IMR-90 (cell line): ENCODE measurements around the gene SERPINA4.

Source experiments
- ELK1 ChIP-seq: fragments of 150-350 bp; IDR thresholded peaks from 2 replicates; pipeline ENCODE4 v1.6.1; 2016; ENCODE audit warnings: low read depth, mild to moderate bottlenecking, low read length, moderate library complexity, borderline replicate concordance
- MAZ ChIP-seq: IDR thresholded peaks from 2 replicates; pipeline ENCODE4 v1.6.1; 2012; ENCODE audit warnings: low read depth, mild to moderate bottlenecking, low read length, improper control_type of control experiment, moderate library complexity, borderline replicate concordance
- MXI1 ChIP-seq: IDR thresholded peaks from 2 replicates; pipeline ENCODE4 v1.6.1; 2012; ENCODE audit warnings: low read depth, mild to moderate bottlenecking, low read length, moderate library complexity, borderline replicate concordance
- POLR2A ChIP-seq: IDR thresholded peaks from 2 replicates; pipeline ENCODE4 v1.6.1; 2012; ENCODE audit warnings: mild to moderate bottlenecking, low read depth, low read length
- RAD21 ChIP-seq: IDR thresholded peaks from 2 replicates; pipeline ENCODE4 v1.6.1; 2012; ENCODE audit warnings: low read length, improper control_type of control experiment
- TF ChIP-seq, protein P1 (sequence below): conservative IDR thresholded peaks from 2 replicates; pipeline ENCODE4 v1.5.1; 2012; ENCODE audit warnings: mild to moderate bottlenecking, low read depth, low read length, improper control_type of control experiment

DNA sequence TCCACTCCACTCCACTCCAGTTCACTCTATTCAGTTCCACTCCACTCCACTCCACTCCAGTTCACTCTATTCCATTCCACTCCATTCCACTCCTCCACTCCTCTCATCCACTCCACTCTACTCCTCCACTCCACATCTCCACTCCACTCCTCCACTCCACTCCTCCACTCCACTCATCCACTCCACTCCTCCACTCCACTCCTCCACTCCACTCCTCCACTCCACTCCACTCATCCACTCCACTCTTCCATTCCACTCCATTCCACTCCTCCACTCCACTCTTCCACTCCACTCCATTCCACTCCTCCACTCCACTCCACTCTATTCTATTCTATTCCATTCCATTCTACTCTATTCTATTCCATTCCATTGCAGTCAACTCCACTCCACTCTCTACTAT lies 29.8 kb downstream of the SERPINA4 start:
- TF ChIP-seq, protein P1, sequence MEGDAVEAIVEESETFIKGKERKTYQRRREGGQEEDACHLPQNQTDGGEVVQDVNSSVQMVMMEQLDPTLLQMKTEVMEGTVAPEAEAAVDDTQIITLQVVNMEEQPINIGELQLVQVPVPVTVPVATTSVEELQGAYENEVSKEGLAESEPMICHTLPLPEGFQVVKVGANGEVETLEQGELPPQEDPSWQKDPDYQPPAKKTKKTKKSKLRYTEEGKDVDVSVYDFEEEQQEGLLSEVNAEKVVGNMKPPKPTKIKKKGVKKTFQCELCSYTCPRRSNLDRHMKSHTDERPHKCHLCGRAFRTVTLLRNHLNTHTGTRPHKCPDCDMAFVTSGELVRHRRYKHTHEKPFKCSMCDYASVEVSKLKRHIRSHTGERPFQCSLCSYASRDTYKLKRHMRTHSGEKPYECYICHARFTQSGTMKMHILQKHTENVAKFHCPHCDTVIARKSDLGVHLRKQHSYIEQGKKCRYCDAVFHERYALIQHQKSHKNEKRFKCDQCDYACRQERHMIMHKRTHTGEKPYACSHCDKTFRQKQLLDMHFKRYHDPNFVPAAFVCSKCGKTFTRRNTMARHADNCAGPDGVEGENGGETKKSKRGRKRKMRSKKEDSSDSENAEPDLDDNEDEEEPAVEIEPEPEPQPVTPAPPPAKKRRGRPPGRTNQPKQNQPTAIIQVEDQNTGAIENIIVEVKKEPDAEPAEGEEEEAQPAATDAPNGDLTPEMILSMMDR, result no peak
- TF ChIP-seq ELK1, result no peak
- TF ChIP-seq RAD21, result no peak
- TF ChIP-seq POLR2A, result no peak
- TF ChIP-seq MXI1, result no peak
- TF ChIP-seq MAZ, result no peak
